ENCODE measurements around the gene CALU.

DNA sequence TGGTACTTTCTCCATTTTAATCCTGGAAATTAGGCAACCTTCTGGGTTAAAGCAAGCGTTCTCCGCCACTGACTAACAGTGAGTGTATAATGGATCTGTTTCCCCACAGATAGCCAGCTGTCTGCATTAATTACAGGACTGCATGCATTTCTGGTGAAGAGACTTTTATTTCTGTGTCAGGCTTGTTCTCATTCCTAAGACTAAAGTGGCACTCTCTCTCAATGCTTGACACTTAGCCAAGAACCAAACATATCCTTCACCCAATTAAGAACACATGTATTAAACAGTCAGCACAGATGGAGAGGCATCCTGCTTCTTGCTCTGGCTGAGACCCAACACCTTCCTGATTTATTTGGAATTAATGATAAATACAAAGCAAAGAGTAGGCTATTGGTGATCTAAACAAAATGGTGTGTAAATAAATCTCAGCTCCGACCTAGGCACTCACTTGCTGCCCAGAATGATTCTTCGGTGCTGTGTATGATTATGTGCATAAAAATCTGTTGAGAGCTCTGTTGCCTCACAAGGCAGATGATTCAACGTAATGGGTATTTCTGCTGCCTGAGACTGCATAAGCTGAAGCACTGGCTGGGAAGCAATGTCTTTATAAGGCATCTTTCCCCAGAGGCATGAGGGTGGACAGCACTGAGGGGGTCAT is 16.8 kb downstream of the CALU start:
- TF ChIP-seq, protein P1, sequence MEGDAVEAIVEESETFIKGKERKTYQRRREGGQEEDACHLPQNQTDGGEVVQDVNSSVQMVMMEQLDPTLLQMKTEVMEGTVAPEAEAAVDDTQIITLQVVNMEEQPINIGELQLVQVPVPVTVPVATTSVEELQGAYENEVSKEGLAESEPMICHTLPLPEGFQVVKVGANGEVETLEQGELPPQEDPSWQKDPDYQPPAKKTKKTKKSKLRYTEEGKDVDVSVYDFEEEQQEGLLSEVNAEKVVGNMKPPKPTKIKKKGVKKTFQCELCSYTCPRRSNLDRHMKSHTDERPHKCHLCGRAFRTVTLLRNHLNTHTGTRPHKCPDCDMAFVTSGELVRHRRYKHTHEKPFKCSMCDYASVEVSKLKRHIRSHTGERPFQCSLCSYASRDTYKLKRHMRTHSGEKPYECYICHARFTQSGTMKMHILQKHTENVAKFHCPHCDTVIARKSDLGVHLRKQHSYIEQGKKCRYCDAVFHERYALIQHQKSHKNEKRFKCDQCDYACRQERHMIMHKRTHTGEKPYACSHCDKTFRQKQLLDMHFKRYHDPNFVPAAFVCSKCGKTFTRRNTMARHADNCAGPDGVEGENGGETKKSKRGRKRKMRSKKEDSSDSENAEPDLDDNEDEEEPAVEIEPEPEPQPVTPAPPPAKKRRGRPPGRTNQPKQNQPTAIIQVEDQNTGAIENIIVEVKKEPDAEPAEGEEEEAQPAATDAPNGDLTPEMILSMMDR (IDR thresholded peaks at IDR 0.05; ENCODE audit: low read depth, low read length): no peak
- no peak for TF ChIP-seq POLR2A (IDR thresholded peaks at IDR 0.05; ENCODE audit: extremely low read depth, insufficient read length)
